Astrocyte (in vitro differentiated cells and primary cell): ENCODE data around the gene UBE2V1.
"Not testable (repeated sequence)": the region's sequence is repeated elsewhere in the genome, so short reads cannot be mapped to it uniquely, and the experiment has no call there.

Source experiments
- EZH2 ChIP-seq: IDR thresholded peaks from 2 replicates; pipeline ENCODE4 v1.6.1; 2012; ENCODE audit warnings: mild to moderate bottlenecking, low read length, inconsistent platforms; ENCODE audit not compliant: insufficient read depth
- TF ChIP-seq, protein P1 (sequence below): IDR thresholded peaks from 2 replicates; pipeline ENCODE4 v1.5.1; 2011; ENCODE audit warnings: low read depth, mild to moderate bottlenecking, inconsistent platforms, low read length, moderate library complexity; ENCODE audit not compliant: insufficient read depth

DNA sequence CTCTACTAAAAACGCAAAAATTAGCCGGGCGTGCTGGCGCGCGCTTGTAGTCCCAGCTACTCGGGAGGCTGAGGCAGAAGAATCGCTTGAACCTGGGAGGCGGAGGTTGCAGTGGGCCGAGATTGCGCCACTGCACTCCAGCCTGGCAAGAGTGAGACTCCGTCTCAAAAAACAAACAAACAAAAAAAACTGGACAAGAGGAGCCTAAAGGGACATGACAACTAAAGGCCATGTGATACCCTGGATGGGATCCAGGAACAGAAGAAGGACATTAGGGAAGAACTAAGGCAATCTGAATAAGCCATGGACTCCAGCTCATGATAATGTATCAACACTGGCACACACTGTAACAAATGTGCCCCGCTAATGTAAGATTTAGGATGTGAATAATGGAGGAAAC is 24.8 kb upstream of the UBE2V1 start:
- TF ChIP-seq, protein P1, sequence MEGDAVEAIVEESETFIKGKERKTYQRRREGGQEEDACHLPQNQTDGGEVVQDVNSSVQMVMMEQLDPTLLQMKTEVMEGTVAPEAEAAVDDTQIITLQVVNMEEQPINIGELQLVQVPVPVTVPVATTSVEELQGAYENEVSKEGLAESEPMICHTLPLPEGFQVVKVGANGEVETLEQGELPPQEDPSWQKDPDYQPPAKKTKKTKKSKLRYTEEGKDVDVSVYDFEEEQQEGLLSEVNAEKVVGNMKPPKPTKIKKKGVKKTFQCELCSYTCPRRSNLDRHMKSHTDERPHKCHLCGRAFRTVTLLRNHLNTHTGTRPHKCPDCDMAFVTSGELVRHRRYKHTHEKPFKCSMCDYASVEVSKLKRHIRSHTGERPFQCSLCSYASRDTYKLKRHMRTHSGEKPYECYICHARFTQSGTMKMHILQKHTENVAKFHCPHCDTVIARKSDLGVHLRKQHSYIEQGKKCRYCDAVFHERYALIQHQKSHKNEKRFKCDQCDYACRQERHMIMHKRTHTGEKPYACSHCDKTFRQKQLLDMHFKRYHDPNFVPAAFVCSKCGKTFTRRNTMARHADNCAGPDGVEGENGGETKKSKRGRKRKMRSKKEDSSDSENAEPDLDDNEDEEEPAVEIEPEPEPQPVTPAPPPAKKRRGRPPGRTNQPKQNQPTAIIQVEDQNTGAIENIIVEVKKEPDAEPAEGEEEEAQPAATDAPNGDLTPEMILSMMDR, result not testable (repeated sequence)
- TF ChIP-seq EZH2, result not testable (repeated sequence)
